Astrocyte of the hippocampus (primary cell): ENCODE data around the gene ATP6V1B1.
"Not testable (repeated sequence)": the region's sequence is repeated elsewhere in the genome, so short reads cannot be mapped to it uniquely, and the experiment has no call there.

Experiments used
- DNase-seq: peaks from one replicate; pipeline ENCODE4 v3.0.0; 2011; ENCODE audit warnings: low read depth, low spot score

Gene ATP6V1B1

GRCh38 chr2:71005271-71006202, 69.8 kb downstream of the ATP6V1B1 start:
- DNase-seq: no peak

GRCh38 chr2:71006323-71006722, 70.6 kb downstream of the ATP6V1B1 start:
- DNase-seq: no peak

GRCh38 chr2:71006955-71007799, 71.5 kb downstream of the ATP6V1B1 start:
- no peak for DNase-seq

GRCh38 chr2:71008342-71008741, 72.6 kb downstream of the ATP6V1B1 start:
- DNase-seq: no peak

- not testable (repeated sequence) for DNase-seq
Measured at GRCh38 chr2:71011786-71012185, 76.1 kb downstream of the ATP6V1B1 start.
